Measurements from ENCODE around the gene DCC. TPM values are rescaled to one million over a fixed set of nuclear protein-coding genes. Genes with fewer than 3 reads are reported as not detected.

Gene DCC
- total RNA-seq, 1 experiment from 2014 or later, result 0.39 TPM

DNA sequence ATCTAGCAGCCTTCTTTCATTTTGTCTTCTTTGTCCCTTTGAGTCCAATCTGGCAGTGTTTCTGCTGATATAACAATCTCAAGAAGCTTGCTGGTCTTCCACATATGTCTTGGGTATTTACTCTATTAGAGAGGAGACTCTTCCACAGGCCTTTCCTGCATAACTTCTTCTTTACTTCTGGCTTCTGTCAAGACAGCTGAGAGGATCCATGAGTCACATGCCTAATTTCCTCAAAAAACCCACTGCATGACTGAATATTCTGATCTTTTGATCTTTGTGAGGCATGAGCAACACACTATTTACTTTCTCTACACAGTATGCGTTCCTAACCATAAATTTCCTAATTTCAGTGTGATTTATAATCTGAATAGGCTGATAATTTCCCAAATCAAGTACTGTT, 5.1 kb upstream of the DCC start:
- no peaks in the 10 kb centered on the region for H3K4me1 ChIP-seq
- intact Hi-C loops (cut with micrococcal nuclease; ENCODE audit: unreplicated experiment), result no loop called here
- ChIA-PET CTCF (no interaction called here), POLR2A (no interaction called here)
- H3K36me3 Mint-ChIP-seq (ENCODE audit: insufficient read depth, unreplicated experiment), result no peaks in the 10 kb centered on the region
- no TSS peak for BruUV-seq (replicated peaks)
- no peaks in the 10 kb centered on the region for H3K36me3 ChIP-seq (ENCODE audit: control insufficient read depth, insufficient read depth, low read length)
- H3K27ac Mint-ChIP-seq (ENCODE audit: unreplicated experiment), result no peak overlapping the region
- H3K9me3 Mint-ChIP-seq (ENCODE audit: unreplicated experiment), result no peaks in the 10 kb centered on the region
- DNase-seq, result no peak
- no peak overlapping the region for H3K4me3 ChIP-seq (ENCODE audit: low read depth, low read length)
- no peak for TF ChIP-seq CTCF (IDR thresholded peaks at IDR 0.05; ENCODE audit: insufficient read depth in 1 of 2, low read depth in 1 of 2, low read length in 1 of 2, severe bottlenecking in 1 of 2, unreplicated experiment in 1 of 2)
- no peaks in the 10 kb centered on the region for H3K27me3 Mint-ChIP-seq (ENCODE audit: insufficient read depth, unreplicated experiment)
- H3K4me1 Mint-ChIP-seq (ENCODE audit: low read depth, unreplicated experiment), result no peaks in the 10 kb centered on the region
- H3K27me3 ChIP-seq (replicated peaks; ENCODE audit: control insufficient read depth, insufficient read depth, low read length), result no peaks in the 10 kb centered on the region
- no peak overlapping the region for H3K4me3 Mint-ChIP-seq (ENCODE audit: unreplicated experiment)
- H3K9me3 ChIP-seq, result no peaks in the 10 kb centered on the region

DNA sequence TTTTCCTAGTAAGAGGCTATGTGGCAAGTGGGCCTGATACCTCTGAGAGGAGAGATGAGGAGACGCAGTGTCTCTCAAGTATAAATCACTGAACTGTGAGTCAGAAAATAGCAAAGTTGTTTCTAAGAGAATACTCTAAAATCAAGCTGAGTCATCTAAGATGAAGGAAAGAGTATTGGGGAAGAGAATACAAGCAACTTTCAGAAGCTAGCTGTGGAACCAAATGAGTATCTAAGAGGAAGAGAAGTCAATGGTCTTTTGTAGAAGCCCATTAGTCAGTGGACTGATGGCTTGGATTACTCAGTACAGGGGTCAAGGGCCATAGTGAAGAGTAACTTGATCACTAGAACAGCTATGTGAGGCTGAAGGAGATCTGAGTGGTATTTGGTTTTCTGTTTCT, 2.7 kb upstream of the DCC start:
- ChIA-PET CTCF (no interaction called here), POLR2A (no interaction called here)
- no peaks in the 10 kb centered on the region for H3K36me3 Mint-ChIP-seq (ENCODE audit: insufficient read depth, unreplicated experiment)
- no peaks in the 10 kb centered on the region for H3K4me1 Mint-ChIP-seq (ENCODE audit: low read depth, unreplicated experiment)
- Histone ChIP-seq H3K36me3 (ENCODE audit: control insufficient read depth, insufficient read depth, low read length) (no peaks in the 10 kb centered on the region), H3K4me1 (no peaks in the 10 kb centered on the region), H3K4me3 (ENCODE audit: low read depth, low read length) (no peak overlapping the region), H3K27me3 (replicated peaks; ENCODE audit: control insufficient read depth, insufficient read depth, low read length) (no peaks in the 10 kb centered on the region), H3K9me3 (no peaks in the 10 kb centered on the region)
- BruUV-seq (replicated peaks), result no TSS peak
- H3K4me3 Mint-ChIP-seq (ENCODE audit: unreplicated experiment), result no peak overlapping the region
- no peak overlapping the region for H3K27ac Mint-ChIP-seq (ENCODE audit: unreplicated experiment)
- H3K9me3 Mint-ChIP-seq (ENCODE audit: unreplicated experiment), result no peaks in the 10 kb centered on the region
- no peak for DNase-seq
- TF ChIP-seq CTCF (IDR thresholded peaks at IDR 0.05; ENCODE audit: insufficient read depth in 1 of 2, low read depth in 1 of 2, low read length in 1 of 2, severe bottlenecking in 1 of 2, unreplicated experiment in 1 of 2), result no peak
- intact Hi-C loops (cut with micrococcal nuclease; ENCODE audit: unreplicated experiment), result no loop called here
- no peaks in the 10 kb centered on the region for H3K27me3 Mint-ChIP-seq (ENCODE audit: insufficient read depth, unreplicated experiment)

- H3K9me3 Mint-ChIP-seq (ENCODE audit: unreplicated experiment), result no peaks in the 10 kb centered on the region
- Histone ChIP-seq H3K4me1 (no peaks in the 10 kb centered on the region), H3K36me3 (ENCODE audit: control insufficient read depth, insufficient read depth, low read length) (no peaks in the 10 kb centered on the region), H3K9me3 (no peaks in the 10 kb centered on the region), H3K27me3 (replicated peaks; ENCODE audit: control insufficient read depth, insufficient read depth, low read length) (no peaks in the 10 kb centered on the region), H3K4me3 (ENCODE audit: low read depth, low read length) (no peak overlapping the region)
- intact Hi-C loops (cut with micrococcal nuclease; ENCODE audit: unreplicated experiment), result no loop called here
- no peaks in the 10 kb centered on the region for H3K27me3 Mint-ChIP-seq (ENCODE audit: insufficient read depth, unreplicated experiment)
- no peaks in the 10 kb centered on the region for H3K36me3 Mint-ChIP-seq (ENCODE audit: insufficient read depth, unreplicated experiment)
- H3K4me3 Mint-ChIP-seq (ENCODE audit: unreplicated experiment), result peak overlapping the region; percentile 60
- CTCF ChIA-PET, result no interaction called here
- POLR2A ChIA-PET, result no interaction called here
- no peak for TF ChIP-seq CTCF (IDR thresholded peaks at IDR 0.05; ENCODE audit: insufficient read depth in 1 of 2, low read depth in 1 of 2, low read length in 1 of 2, severe bottlenecking in 1 of 2, unreplicated experiment in 1 of 2)
- no TSS peak for BruUV-seq (replicated peaks)
- no peak for DNase-seq
- H3K4me1 Mint-ChIP-seq (ENCODE audit: low read depth, unreplicated experiment), result no peaks in the 10 kb centered on the region
- no peak overlapping the region for H3K27ac Mint-ChIP-seq (ENCODE audit: unreplicated experiment)
These were observed 557 bp downstream of the DCC start for GRCh38 chr18:52340406-52341102.

Data from Caco-2 (cell line).